Right lobe of liver (tissue), 6 donors: ENCODE measurements around the gene RAI1. TPM values are rescaled to one million over a fixed set of nuclear protein-coding genes. Genes with fewer than 3 reads are reported as not detected.

Source experiments
- ATAC-seq, 4 donors: fragments of 200-7000 bp; cut with Tn5 transposase; one replicate each; pipeline ENCODE4 v1.9.1; 2020; ENCODE audit warnings: mild to moderate bottlenecking in 4 of 4, moderate library complexity in 4 of 4
- DNase-seq, 3 donors: peaks; one replicate each; pipeline ENCODE4 v3.0.0-alpha.2; 2020
- H3K27ac ChIP-seq, 3 donors: fragments of 200-600 bp; one replicate each; pipeline ENCODE4 v1.8.0; 2022
- H3K27me3 ChIP-seq, 2 donors: fragments of 200-600 bp; one replicate each; pipeline ENCODE4 v1.8.0; 2022
- H3K36me3 ChIP-seq, 4 donors: fragments of 200-600 bp; sonication (generic) in 1 of 4; one replicate each; pipeline versions ENCODE4 v1.5.1 to v1.8.0; 2017 to 2022; ENCODE audit warnings: control low read depth in 1 of 4
- H3K4me1 ChIP-seq, 4 donors: fragments of 200-600 bp; sonication (generic) in 1 of 4; one replicate each; pipeline versions ENCODE4 v1.5.1 to v1.8.0; 2017 to 2022; ENCODE audit warnings: control low read depth in 1 of 4
- H3K4me3 ChIP-seq, 3 donors: fragments of 200-600 bp; one replicate each; pipeline ENCODE4 v1.8.0; 2022
- H3K9me3 ChIP-seq, 4 donors: fragments of 200-600 bp; sonication (generic) in 1 of 4; one replicate each; pipeline versions ENCODE4 v1.5.1 to v1.8.0; 2017 to 2022; ENCODE audit warnings: control low read depth in 1 of 4
- CTCF ChIP-seq, 4 donors: fragments of 200-600 bp in 3 of 4; fragments of 450-650 bp in 1 of 4; IDR thresholded peaks; one replicate each; pipeline versions ENCODE4 v1.5.1 to v1.8.0; 2016 to 2022; ENCODE audit warnings: antibody characterized with exemption in 4 of 4, mild to moderate bottlenecking in 2 of 4
- POLR2A ChIP-seq: fragments of 450-650 bp; IDR thresholded peaks from one replicate; pipeline ENCODE4 v1.6.1; 2017; ENCODE audit warnings: antibody characterized with exemption, mild to moderate bottlenecking
- WGBS: methylation state at CpG from one replicate; pipeline ENCODE4 v1.1.6; 2018; ENCODE audit warnings: low coverage, low lambda C conversion rate; ENCODE audit not compliant: insufficient coverage; ENCODE audit errors: missing lambda C conversion rate; 5-methylcytosine and 5-hydroxymethylcytosine counted together
- intact Hi-C, 2 donors: fragments of 100-400 bp; cut with DNase I; formaldehyde crosslinking; loops; one replicate each; pipeline versions ENCODE4 v1.11.2 to v1.14.1; 2022
- total RNA-seq, 6 experiments: library from RNA; depleted of rRNA in 2 of 6; stranded (reverse); fragments of >200 nt in 2 of 6; fragmentation: NEBNext Ultra II Directional in 3 of 6; extraction: Animal tissue kit (Norgen Biotek cat#: 25700) in 3 of 6; gene quantifications; one replicate each; pipeline versions ENCODE4 v1.1.0 to v1.2.4, GENCODE V29; 2016 to 2023
- donor health status: DM: no; HTN: yes; CAD: no.
- donor health status: DM: no; HTN: no; CAD: no.
- donor health status: DM: no; HTN: no; CAD: no.
- donor health status: DM: no; HTN: yes; CAD: no.
- donor health status: DM: no; HTN: yes; CAD: no.

RAI1 gene
- total RNA-seq, 6 experiments from 2014 or later: 6.1 to 14.5 (median 8.4) TPM

GRCh38 chr17:17812211-17813054, 131.2 kb downstream of the RAI1 start:
- peak; percentile 27 to 54 (median 49) for ATAC-seq
- DNase-seq: peak in 2 of 3 donors; percentile 79 to 81
- 23% methylated on average over 5 of the region's 59 CpGs for WGBS

GRCh38 chr17:17813055-17813724, 131.9 kb downstream of the RAI1 start:
- H3K4me3 ChIP-seq: no peak overlapping the region
- no peaks in the 10 kb centered on the region for H3K9me3 ChIP-seq
- H3K27me3 ChIP-seq: no peaks in the 10 kb centered on the region
- peaks cover 0 to 75% (median 15%) of the 10 kb centered on the region in 4 donors for H3K4me1 ChIP-seq
- WGBS: 89% methylated on average over 8 of the region's 25 CpGs
- H3K36me3 ChIP-seq: peaks cover 0 to 65% (median 22%) of the 10 kb centered on the region in 4 donors
- intact Hi-C loops: no loop called here
- no peak for DNase-seq
- TF ChIP-seq CTCF (IDR thresholded peaks at IDR 0.05) (no peak), POLR2A (no peak)
- ATAC-seq: no peak
- H3K27ac ChIP-seq: peak overlapping the region in 1 of 3 donors; percentile 79

More at GRCh38 chr17:17812211-17813054, 131.2 kb downstream of the RAI1 start:
- Histone ChIP-seq H3K4me1 (peaks cover 0 to 72% (median 16%) of the 10 kb centered on the region in 4 donors), H3K27ac (peak overlapping the region in 2 of 3 donors; percentile 5 to 79), H3K36me3 (peaks cover 0 to 58% (median 19%) of the 10 kb centered on the region in 4 donors), H3K27me3 (no peaks in the 10 kb centered on the region), H3K4me3 (no peak overlapping the region), H3K9me3 (no peaks in the 10 kb centered on the region)
- TF ChIP-seq POLR2A: peak; percentile 25
- peak; percentile 98 to 100 (median 100) for TF ChIP-seq CTCF (IDR thresholded peaks at IDR 0.05)
- intact Hi-C loops: no loop called here

GRCh38 chr17:17813725-17814095, 132.5 kb downstream of the RAI1 start:
- H3K27ac ChIP-seq: no peak overlapping the region
- peaks cover under 1 to 70% (median 25%) of the 10 kb centered on the region in 4 donors for H3K36me3 ChIP-seq
- no peaks in the 10 kb centered on the region for H3K27me3 ChIP-seq
- ATAC-seq: no peak
- H3K9me3 ChIP-seq: no peaks in the 10 kb centered on the region
- intact Hi-C loops: no loop called here
- no peak for DNase-seq
- H3K4me3 ChIP-seq: no peak overlapping the region
- no CpG with 5 or more reads among the region's 16 CpGs for WGBS
- peaks cover 0 to 80% (median 18%) of the 10 kb centered on the region in 4 donors for H3K4me1 ChIP-seq
- TF ChIP-seq POLR2A (no peak), CTCF (IDR thresholded peaks at IDR 0.05) (no peak)

- Histone ChIP-seq H3K4me1 (peaks cover 0 to 87% (median 22%) of the 10 kb centered on the region in 4 donors), H3K4me3 (no peak overlapping the region), H3K27me3 (no peaks in the 10 kb centered on the region), H3K9me3 (no peaks in the 10 kb centered on the region), H3K36me3 (peaks cover 7 to 77% (median 29%) of the 10 kb centered on the region in 4 donors), H3K27ac (no peak overlapping the region)
- ATAC-seq: no peak
- WGBS: 54% methylated on average over 6 of the region's 20 CpGs
- no peak for DNase-seq
- intact Hi-C loops: loop anchor here in 1 of 2 donors (5.0 kb wide), 1 partner anchor 48 kb away; no protein-coding TSS in a partner anchor
- TF ChIP-seq POLR2A (no peak), CTCF (IDR thresholded peaks at IDR 0.05) (no peak)
Measured at GRCh38 chr17:17814162-17815061, 133.2 kb downstream of the RAI1 start.
